Parathyroid adenoma (tissue), 2 donors: Measurements from ENCODE around the gene PTBP1.

ENCODE experiments used
- H2AFZ ChIP-seq: fragments of 300-600 bp; sonication (generic); one replicate; pipeline ENCODE4 v1.7.0; 2017; ENCODE audit warnings: antibody characterized with exemption, mild to moderate bottlenecking
- H3K27ac ChIP-seq: fragments of 300-600 bp; sonication (generic); one replicate; pipeline ENCODE4 v1.7.0; 2017
- H3K27me3 ChIP-seq: fragments of 300-600 bp; sonication (generic); one replicate; pipeline ENCODE4 v1.7.0; 2017; ENCODE audit warnings: low read length; ENCODE audit not compliant: control insufficient read depth, insufficient read depth
- H3K36me3 ChIP-seq: fragments of 300-600 bp; sonication (generic); one replicate; pipeline ENCODE4 v1.7.0; 2017; ENCODE audit warnings: low read length; ENCODE audit not compliant: control insufficient read depth, insufficient read depth
- H3K4me1 ChIP-seq: fragments of 300-600 bp; sonication (generic); one replicate; pipeline ENCODE4 v1.7.0; 2017; ENCODE audit warnings: control low read depth
- H3K4me2 ChIP-seq: fragments of 300-600 bp; sonication (generic); one replicate; pipeline ENCODE4 v1.7.0; 2017; ENCODE audit warnings: low read length
- H3K4me3 ChIP-seq: fragments of 300-600 bp; sonication (generic); one replicate; pipeline ENCODE4 v1.7.0; 2017; ENCODE audit warnings: low read depth, low read length
- H3K79me2 ChIP-seq: fragments of 300-600 bp; sonication (generic); one replicate; pipeline ENCODE4 v1.7.0; 2017; ENCODE audit warnings: control low read depth
- H3K9ac ChIP-seq: fragments of 300-600 bp; sonication (generic); one replicate; pipeline ENCODE4 v1.7.0; 2017; ENCODE audit warnings: mild to moderate bottlenecking
- H3K9me3 ChIP-seq: fragments of 300-600 bp; sonication (generic); one replicate; pipeline ENCODE4 v1.7.0; 2017; ENCODE audit warnings: low read length; ENCODE audit not compliant: control insufficient read depth
- TF ChIP-seq, protein P1 (sequence below): fragments of 300-600 bp; sonication (generic); IDR thresholded peaks from one replicate; pipeline ENCODE4 v1.7.0; 2017; ENCODE audit warnings: antibody characterized with exemption, mild to moderate bottlenecking
- donor health status: primary hyperparathyroidism.

The PTBP1 gene

DNA sequence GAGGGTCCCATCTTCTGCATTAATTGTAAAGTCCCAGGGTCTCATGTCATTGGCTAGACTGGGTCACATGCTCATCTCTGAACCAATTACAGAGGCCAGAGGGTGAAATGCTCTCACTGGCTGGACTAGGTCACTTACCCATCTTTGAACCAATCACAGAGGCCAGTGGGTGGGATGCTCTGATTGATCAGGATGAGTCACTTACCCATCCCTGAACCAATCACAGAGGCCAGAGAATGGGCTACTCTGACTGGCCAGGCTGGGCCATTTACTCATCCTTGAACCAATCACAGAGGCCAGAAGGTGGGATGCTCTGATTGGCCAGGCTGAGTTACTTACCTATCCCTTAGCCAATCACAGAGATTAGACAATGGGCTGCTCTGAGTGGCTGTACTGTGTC is 41.0 kb upstream of the PTBP1 start:
- Histone ChIP-seq H2AFZ (no peak overlapping the region), H3K79me2 (no peaks in the 10 kb centered on the region), H3K4me2 (no peak overlapping the region), H3K27me3 (no peaks in the 10 kb centered on the region), H3K36me3 (no peaks in the 10 kb centered on the region), H3K9ac (no peak overlapping the region), H3K4me3 (no peak overlapping the region), H3K27ac (no peak overlapping the region), H3K4me1 (no peaks in the 10 kb centered on the region), H3K9me3 (no peaks in the 10 kb centered on the region)
- TF ChIP-seq, protein P1, sequence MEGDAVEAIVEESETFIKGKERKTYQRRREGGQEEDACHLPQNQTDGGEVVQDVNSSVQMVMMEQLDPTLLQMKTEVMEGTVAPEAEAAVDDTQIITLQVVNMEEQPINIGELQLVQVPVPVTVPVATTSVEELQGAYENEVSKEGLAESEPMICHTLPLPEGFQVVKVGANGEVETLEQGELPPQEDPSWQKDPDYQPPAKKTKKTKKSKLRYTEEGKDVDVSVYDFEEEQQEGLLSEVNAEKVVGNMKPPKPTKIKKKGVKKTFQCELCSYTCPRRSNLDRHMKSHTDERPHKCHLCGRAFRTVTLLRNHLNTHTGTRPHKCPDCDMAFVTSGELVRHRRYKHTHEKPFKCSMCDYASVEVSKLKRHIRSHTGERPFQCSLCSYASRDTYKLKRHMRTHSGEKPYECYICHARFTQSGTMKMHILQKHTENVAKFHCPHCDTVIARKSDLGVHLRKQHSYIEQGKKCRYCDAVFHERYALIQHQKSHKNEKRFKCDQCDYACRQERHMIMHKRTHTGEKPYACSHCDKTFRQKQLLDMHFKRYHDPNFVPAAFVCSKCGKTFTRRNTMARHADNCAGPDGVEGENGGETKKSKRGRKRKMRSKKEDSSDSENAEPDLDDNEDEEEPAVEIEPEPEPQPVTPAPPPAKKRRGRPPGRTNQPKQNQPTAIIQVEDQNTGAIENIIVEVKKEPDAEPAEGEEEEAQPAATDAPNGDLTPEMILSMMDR, result no peak

DNA sequence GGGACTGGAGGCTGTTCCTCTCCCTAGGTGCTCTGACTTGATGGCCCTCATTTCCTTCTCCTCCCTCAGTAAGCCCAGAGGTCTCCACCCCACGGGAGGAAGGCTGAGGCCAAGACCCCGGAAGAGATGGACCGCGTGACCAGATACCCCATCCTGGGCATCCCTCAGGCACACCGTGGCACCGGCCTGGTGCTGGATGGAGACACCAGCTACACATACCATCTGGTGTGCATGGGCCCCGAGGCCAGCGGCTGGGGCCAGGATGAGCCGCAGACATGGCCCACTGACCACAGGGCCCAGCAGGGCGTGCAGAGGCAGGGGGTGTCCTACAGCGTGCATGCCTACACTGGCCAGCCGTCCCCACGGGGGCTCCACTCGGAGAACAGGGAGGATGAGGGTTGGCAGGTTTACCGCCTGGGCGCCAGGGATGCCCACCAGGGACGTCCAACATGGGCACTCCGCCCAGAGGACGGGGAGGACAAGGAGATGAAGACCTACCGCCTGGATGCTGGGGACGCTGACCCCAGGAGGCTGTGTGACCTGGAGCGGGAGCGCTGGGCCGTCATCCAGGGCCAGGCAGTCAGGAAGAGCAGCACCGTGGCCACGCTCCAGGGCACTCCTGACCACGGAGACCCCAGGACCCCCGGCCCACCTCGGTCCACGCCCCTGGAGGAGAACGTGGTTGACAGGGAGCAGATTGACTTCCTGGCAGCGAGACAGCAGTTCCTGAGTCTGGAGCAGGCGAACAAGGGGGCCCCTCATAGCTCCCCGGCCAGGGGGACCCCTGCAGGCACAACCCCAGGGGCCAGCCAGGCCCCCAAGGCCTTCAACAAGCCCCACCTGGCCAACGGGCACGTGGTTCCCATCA is 40.2 kb upstream of the PTBP1 start:
- no peaks in the 10 kb centered on the region for H3K4me1 ChIP-seq
- H3K4me3 ChIP-seq, result no peak overlapping the region
- H3K36me3 ChIP-seq, result no peaks in the 10 kb centered on the region
- no peak overlapping the region for H3K9ac ChIP-seq
- H3K27me3 ChIP-seq, result no peaks in the 10 kb centered on the region
- no peak overlapping the region for H3K4me2 ChIP-seq
- TF ChIP-seq, protein P1, result no peak
- no peak overlapping the region for H2AFZ ChIP-seq
- no peak overlapping the region for H3K27ac ChIP-seq
- no peaks in the 10 kb centered on the region for H3K79me2 ChIP-seq
- H3K9me3 ChIP-seq, result no peaks in the 10 kb centered on the region

DNA sequence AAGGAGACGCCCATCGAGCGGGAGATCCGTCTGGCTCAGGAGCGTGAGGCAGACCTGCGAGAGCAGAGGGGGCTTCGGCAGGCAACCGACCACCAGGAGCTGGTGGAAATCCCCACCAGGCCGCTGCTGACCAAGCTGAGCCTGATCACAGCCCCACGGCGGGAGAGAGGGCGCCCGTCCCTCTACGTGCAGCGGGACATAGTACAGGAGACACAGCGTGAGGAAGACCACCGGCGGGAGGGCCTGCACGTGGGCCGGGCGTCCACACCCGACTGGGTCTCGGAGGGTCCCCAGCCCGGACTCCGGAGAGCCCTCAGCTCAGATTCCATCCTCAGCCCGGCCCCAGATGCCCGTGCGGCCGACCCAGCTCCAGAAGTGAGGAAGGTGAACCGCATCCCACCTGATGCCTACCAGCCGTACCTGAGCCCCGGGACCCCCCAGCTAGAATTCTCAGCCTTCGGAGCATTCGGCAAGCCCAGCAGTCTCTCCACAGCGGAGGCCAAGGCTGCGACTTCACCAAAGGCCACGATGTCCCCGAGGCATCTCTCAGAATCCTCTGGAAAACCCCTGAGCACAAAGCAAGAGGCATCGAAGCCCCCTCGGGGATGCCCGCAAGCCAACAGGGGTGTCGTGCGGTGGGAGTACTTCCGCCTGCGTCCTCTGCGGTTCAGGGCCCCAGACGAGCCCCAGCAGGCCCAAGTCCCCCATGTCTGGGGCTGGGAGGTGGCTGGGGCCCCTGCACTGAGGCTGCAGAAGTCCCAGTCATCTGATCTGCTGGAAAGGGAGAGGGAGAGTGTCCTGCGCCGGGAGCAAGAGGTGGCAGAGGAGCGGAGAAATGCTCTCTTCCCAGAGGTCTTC is 39.2 kb upstream of the PTBP1 start:
- no peak overlapping the region for H3K9ac ChIP-seq
- H3K4me2 ChIP-seq, result no peak overlapping the region
- no peaks in the 10 kb centered on the region for H3K27me3 ChIP-seq
- no peak overlapping the region for H2AFZ ChIP-seq
- no peaks in the 10 kb centered on the region for H3K9me3 ChIP-seq
- H3K27ac ChIP-seq, result no peak overlapping the region
- H3K4me1 ChIP-seq, result no peaks in the 10 kb centered on the region
- no peaks in the 10 kb centered on the region for H3K36me3 ChIP-seq
- H3K79me2 ChIP-seq, result no peaks in the 10 kb centered on the region
- H3K4me3 ChIP-seq, result no peak overlapping the region
- TF ChIP-seq, protein P1, result no peak

DNA sequence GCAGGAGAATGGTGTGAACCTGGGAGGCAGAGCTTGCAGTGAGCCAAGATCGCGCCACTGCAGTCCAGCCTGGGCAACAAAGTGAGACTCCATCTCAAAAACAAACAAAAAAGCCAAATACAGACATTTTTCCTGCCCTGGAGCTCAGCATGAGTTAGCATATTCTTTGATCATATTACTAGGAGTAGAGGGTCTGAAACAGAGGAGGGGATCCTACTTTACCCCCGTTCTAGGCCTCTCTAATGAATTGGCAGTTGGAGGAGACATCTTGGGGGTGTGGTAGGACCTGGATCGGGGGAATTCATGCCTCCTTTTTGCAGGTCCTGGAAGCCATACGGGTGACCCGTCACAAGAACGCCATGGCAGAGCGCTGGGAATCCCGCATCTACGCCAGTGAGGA is 34.1 kb upstream of the PTBP1 start:
- Histone ChIP-seq H3K4me3 (no peak overlapping the region), H2AFZ (no peak overlapping the region), H3K4me2 (no peak overlapping the region), H3K9me3 (no peaks in the 10 kb centered on the region), H3K79me2 (no peaks in the 10 kb centered on the region), H3K27me3 (no peaks in the 10 kb centered on the region), H3K36me3 (no peaks in the 10 kb centered on the region), H3K4me1 (no peaks in the 10 kb centered on the region), H3K27ac (no peak overlapping the region), H3K9ac (no peak overlapping the region)
- TF ChIP-seq, protein P1, result no peak
